GM19043 (cell line): ENCODE data around the gene DNAJA3.
A peak's percentile ranks its signal among the peaks of the same experiment; 100 is the strongest.

ENCODE experiments used
- ATAC-seq: cut with Tn5 transposase; IDR thresholded peaks from one replicate; pipeline ENCODE4 v1.9.1; 2021; ENCODE audit warnings: low read depth; ENCODE audit not compliant: unreplicated experiment

Gene DNAJA3

GRCh38 chr16:4404247-4404966, 21.3 kb upstream of the DNAJA3 start:
- no peak for ATAC-seq

DNA sequence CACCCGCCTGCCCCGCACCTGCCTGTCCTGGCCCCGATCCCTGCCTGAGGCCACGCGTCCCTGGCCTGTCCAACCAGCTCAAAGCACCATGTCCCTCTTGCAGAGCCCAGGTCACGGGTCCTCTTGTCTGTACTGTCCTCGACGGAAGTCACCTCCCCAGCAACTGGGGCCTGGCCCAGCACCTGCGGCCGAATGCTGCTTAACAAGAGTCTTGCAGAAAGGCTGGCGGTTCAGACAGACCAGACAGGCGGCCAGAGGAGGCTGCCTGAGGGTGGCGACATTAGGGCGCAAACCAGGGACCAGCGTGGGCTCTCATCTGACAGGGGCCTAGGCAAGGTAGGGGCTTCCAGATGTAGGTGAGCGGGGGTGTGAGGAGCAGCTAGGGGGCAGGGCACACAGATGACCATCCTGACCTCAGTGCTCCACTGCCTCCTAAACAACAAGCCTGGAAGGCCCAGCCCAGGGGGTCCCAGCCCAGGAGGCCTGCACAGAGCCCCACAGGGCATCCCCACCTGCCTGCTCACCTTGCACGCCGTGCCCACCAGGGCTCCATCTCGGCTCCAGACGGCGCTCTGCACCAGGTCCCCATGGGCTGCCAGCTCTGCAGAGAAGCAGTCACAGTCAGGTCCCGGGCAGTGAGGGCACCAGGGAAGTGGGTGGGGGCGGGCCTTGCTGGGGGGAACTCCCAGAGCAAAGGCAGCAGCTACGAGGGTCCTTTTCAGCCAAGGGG, 20.5 kb upstream of the DNAJA3 start:
- ATAC-seq = no peak

GRCh38 chr16:4407543-4408322, 17.9 kb upstream of the DNAJA3 start:
- no peak for ATAC-seq

DNA sequence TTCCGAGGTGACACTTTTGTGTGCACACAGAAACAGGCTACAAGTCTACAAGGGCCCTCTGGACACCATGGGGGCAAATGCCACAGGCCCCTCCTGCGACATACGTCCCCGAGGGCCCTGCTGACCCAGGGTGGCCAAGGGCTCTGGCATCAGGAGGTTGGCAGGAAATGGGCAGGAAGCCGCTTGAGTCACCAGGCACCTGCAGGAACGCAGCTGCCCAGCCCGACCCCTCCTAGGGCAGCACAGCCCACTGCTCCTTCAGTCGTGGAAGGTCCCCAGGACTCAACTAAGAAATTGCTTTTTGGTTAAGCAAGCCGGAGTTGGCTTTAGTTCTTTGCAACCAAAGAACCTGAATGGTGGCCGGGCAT, 17.4 kb upstream of the DNAJA3 start:
- ATAC-seq = no peak

DNA sequence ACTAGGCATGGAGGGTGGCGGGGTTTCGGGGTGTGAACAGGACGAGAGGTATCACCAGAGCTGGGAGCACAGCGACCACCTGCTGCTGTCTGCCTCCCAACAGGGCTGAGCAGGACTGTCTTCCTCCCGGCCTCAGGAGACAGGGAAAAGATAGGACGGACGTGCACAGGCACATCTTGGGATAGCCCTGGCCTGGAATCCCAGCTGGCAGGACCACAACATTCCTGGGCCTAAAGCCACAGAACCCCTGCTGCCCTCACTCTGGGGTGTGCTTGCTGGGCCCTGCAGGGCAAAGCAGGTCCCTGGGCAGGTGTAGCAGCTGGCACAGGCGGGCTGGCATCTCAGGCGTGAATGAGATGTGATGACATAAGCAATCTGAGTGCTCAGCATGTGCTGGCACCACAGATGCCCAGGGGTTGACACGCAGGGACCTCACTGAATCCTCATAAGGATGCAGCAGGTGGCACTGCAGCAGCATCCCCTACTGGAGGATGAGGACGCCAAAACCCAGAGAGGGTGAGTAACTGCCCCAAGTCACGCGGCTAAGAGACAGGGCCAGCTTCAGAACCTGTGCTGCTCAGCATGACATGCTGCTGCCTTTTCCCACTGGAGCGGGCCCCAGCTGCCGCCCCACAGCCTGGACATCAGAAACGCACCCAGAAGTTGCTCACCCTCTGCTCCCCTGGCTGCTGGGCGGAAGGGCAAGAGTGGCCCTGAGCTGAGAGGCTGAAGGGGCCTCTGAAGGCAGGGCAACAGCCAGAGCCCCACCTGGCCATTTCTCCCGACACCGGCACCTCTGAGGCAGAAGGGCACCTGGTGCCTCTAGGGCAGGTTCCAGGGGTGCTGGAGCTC, 16.4 kb upstream of the DNAJA3 start:
- ATAC-seq = no peak

- ATAC-seq = no peak
Measured at GRCh38 chr16:4410335-4411075, 15.2 kb upstream of the DNAJA3 start.

- ATAC-seq = no peak
Measured at GRCh38 chr16:4411684-4412083, 14.0 kb upstream of the DNAJA3 start.

GRCh38 chr16:4412159-4412558, 13.5 kb upstream of the DNAJA3 start:
- no peak for ATAC-seq

DNA sequence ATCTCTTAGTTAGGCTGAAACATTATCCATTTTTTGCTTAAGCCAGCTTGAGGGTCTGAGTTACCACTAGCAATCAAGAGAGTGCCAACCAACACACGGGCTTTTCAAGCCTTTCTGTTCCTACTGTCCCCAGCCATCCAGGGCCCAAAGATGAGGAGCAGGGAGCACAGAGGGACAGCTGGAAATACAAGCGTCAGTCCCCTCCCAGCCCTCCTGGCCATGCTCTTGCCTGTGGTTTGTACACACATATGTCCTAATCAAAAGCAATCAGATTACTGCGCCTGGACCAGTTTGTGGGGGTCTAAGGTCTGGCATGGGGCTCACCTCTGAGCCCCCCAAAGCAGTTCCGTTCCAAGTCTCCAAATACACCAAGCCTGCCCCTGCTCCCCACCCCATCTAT, 12.8 kb upstream of the DNAJA3 start:
- ATAC-seq = no peak

- peak; percentile 66 for ATAC-seq
Measured at GRCh38 chr16:4414187-4414917, 11.3 kb upstream of the DNAJA3 start.

DNA sequence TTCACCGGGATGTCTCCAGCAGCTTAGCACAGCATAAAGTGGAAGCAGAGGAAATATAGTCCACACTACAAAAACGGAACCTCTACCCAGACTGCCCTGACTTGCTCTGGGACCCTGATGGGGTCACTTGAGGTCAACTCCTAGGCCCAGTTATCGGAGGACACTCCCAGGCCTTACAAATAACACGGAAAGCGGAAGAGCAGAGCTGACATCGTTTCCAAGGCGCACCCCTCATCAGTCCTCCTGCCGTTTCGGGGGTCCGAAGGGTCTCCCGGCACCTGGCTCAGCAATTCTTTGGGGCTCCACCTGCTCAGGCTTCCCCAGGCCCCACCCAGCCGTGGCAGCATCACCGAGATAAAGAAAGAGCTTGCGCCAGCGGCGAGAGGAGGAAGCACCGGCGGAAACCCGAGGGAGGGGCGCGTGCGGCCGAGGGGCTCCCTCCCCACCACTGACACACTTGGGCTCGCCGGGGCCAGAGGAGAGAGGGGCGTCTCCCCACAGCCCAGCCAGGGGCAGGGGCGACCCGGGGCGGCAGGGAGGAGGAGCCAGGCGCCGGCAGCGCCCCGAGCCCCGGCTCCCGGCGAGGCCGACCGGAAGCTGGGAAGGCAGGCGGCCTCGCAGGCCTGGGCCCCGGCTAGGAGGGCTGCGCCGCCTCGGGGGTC, 10.0 kb upstream of the DNAJA3 start:
- ATAC-seq = no peak

- peak; percentile 55 for ATAC-seq
Measured at GRCh38 chr16:4416200-4417032, 9.3 kb upstream of the DNAJA3 start, which contains the start of gene CORO7. Gene CORO7, minus strand, starts transcription at chr16:4416596. Its CDS starts 78 bp downstream, at chr16:4416518.

GRCh38 chr16:4419402-4419959, 6.2 kb upstream of the DNAJA3 start:
- no peak for ATAC-seq

DNA sequence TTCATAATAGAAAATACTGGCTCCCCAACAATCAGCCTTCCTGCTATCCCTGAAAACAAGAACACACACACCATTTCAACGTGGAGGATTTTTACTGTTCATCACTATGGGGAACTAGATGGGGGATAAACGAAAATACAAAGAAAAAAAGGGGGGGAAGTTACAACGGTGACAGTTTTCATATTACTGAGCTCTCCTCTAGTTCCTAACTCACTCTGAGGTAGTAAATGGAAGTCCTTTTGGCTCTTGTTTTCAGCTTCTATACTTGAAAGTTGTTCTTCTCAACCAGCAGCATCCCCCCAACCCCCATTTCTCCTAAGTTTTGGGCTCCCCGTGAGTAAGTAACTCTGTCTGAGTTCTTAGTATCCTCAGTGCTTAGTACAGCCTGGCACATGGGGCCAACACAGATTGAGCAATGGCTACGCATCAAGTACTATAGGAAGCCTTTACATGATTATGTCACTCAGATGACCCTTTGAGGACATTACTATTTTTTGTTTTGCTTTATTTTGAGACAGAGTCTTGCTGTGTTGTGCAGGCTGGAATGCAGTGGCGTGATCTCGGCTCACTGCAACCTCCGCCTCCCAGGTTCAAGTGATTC, 5.1 kb upstream of the DNAJA3 start:
- no peak for ATAC-seq

GRCh38 chr16:4426021-4426684, 485 bp downstream of the DNAJA3 start:
- peak; percentile 27 for ATAC-seq

GRCh38 chr16:4426722-4427372, 1.2 kb downstream of the DNAJA3 start:
- ATAC-seq = no peak
